Activated T-helper 17 cell treated with anti-CD3 and anti-CD28 coated beads, Interleukin-2, amount 50 U/mL, for 72 hours (primary cell): Measurements from ENCODE around the gene ZDHHC12. TPM values are rescaled to one million over a fixed set of nuclear protein-coding genes. Genes with fewer than 3 reads are reported as not detected.
A peak's percentile ranks its signal among the peaks of the same experiment; 100 is the strongest.
"Not testable (repeated sequence)": the region's sequence is repeated elsewhere in the genome, so short reads cannot be mapped to it uniquely, and the experiment has no call there.

Experiments used
- ATAC-seq: fragments of 150-1000 bp; cut with Tn5 transposase; replicated peaks from 2 replicates; pipeline ENCODE4 v1.10.0; 2021; ENCODE audit warnings: mild to moderate bottlenecking, moderate library complexity
- H3K27ac Mint-ChIP-seq: one replicate; pipeline ENCODE4 v1.8.0; 2022; ENCODE audit warnings: mixed read lengths
- H3K27me3 Mint-ChIP-seq: one replicate; pipeline ENCODE4 v1.8.0; 2022; ENCODE audit warnings: mixed read lengths
- H3K36me3 Mint-ChIP-seq: one replicate; pipeline ENCODE4 v1.8.0; 2022; ENCODE audit warnings: low read depth, mild to moderate bottlenecking, mixed read lengths
- H3K4me1 Mint-ChIP-seq: one replicate; pipeline ENCODE4 v1.8.0; 2022; ENCODE audit warnings: mixed read lengths
- H3K4me3 Mint-ChIP-seq: one replicate; pipeline ENCODE4 v1.8.0; 2022; ENCODE audit warnings: mild to moderate bottlenecking, mixed read lengths
- H3K9me3 Mint-ChIP-seq: one replicate; pipeline ENCODE4 v1.8.0; 2022; ENCODE audit warnings: mixed read lengths
- total RNA-seq, 2 donors: library from RNA; stranded (reverse); gene quantifications; one replicate each; pipeline ENCODE4 v1.2.3, GENCODE V29; 2022

The ZDHHC12 gene
- total RNA-seq, 2 donors from 2014 or later = 44.8 to 60.9 TPM

GRCh38 chr9:128693738-128694137 is 30.2 kb downstream of the ZDHHC12 start:
- not testable (repeated sequence) for H3K27me3 Mint-ChIP-seq, H3K9me3 Mint-ChIP-seq, ATAC-seq
- H3K4me3 Mint-ChIP-seq = peak overlapping the region; percentile 9
- peaks cover 20% of the 10 kb centered on the region for H3K4me1 Mint-ChIP-seq
- peaks cover 72% of the 10 kb centered on the region for H3K36me3 Mint-ChIP-seq
- peak overlapping the region; percentile 89 for H3K27ac Mint-ChIP-seq

- ATAC-seq = no peak
- Mint-ChIP-seq H3K9me3 (no peaks in the 10 kb centered on the region), H3K36me3 (peaks cover 61% of the 10 kb centered on the region), H3K27me3 (no peaks in the 10 kb centered on the region), H3K27ac (peak overlapping the region; percentile 92), H3K4me1 (peaks cover 31% of the 10 kb centered on the region), H3K4me3 (peak overlapping the region; percentile 94)
Measured at GRCh38 chr9:128690684-128691034, 33.3 kb downstream of the ZDHHC12 start.

GRCh38 chr9:128689820-128690683 is 33.9 kb downstream of the ZDHHC12 start:
- no peaks in the 10 kb centered on the region for H3K27me3 Mint-ChIP-seq
- no peaks in the 10 kb centered on the region for H3K9me3 Mint-ChIP-seq
- H3K4me3 Mint-ChIP-seq = peak overlapping the region; percentile 94
- peaks cover 37% of the 10 kb centered on the region for H3K4me1 Mint-ChIP-seq
- peaks cover 55% of the 10 kb centered on the region for H3K36me3 Mint-ChIP-seq
- no peak for ATAC-seq
- peak overlapping the region; percentile 92 for H3K27ac Mint-ChIP-seq

- Mint-ChIP-seq H3K9me3 (no peaks in the 10 kb centered on the region), H3K4me1 (peaks cover 37% of the 10 kb centered on the region), H3K27me3 (no peaks in the 10 kb centered on the region), H3K36me3 (peaks cover 54% of the 10 kb centered on the region), H3K4me3 (no peak overlapping the region), H3K27ac (no peak overlapping the region)
- peak; percentile 0 for ATAC-seq
Measured at GRCh38 chr9:128689293-128689774, 34.6 kb downstream of the ZDHHC12 start.

- peak; percentile 73 for ATAC-seq
- peaks cover 34% of the 10 kb centered on the region for H3K4me1 Mint-ChIP-seq
Measured at GRCh38 chr9:128688501-128689292, 35.2 kb downstream of the ZDHHC12 start, which contains the start of gene SET. SET (plus strand) TSS chr9:128689222; CDS start chr9:128689583, 361 bp downstream.

GRCh38 chr9:128687453-128687852 is 36.5 kb downstream of the ZDHHC12 start:
- ATAC-seq = no peak
- H3K27ac Mint-ChIP-seq = no peak overlapping the region
- H3K27me3 Mint-ChIP-seq = no peaks in the 10 kb centered on the region
- H3K36me3 Mint-ChIP-seq = peaks cover 47% of the 10 kb centered on the region
- H3K4me3 Mint-ChIP-seq = peak overlapping the region; percentile 97
- H3K9me3 Mint-ChIP-seq = no peaks in the 10 kb centered on the region
- H3K4me1 Mint-ChIP-seq = peaks cover 32% of the 10 kb centered on the region

More at GRCh38 chr9:128688501-128689292, 35.2 kb downstream of the ZDHHC12 start, which contains the start of gene SET:
- Mint-ChIP-seq H3K4me3 (peak within 1 kb of the TSS; percentile 97), H3K36me3 (peaks cover 52% of the 10 kb centered on the region), H3K27ac (peak within 1 kb of the TSS; percentile 87), H3K9me3 (no peaks in the 10 kb centered on the region), H3K27me3 (no peaks in the 10 kb centered on the region)

GRCh38 chr9:128685636-128686489 is 38.1 kb downstream of the ZDHHC12 start:
- Mint-ChIP-seq H3K27me3 (no peaks in the 10 kb centered on the region), H3K4me1 (peaks cover 26% of the 10 kb centered on the region), H3K36me3 (peaks cover 31% of the 10 kb centered on the region), H3K27ac (peak overlapping the region; percentile 97), H3K9me3 (no peaks in the 10 kb centered on the region), H3K4me3 (peak overlapping the region; percentile 97)
- ATAC-seq = no peak

GRCh38 chr9:128684325-128685199 is 39.4 kb downstream of the ZDHHC12 start:
- Mint-ChIP-seq H3K27ac (peak overlapping the region; percentile 97), H3K4me1 (peaks cover 26% of the 10 kb centered on the region), H3K9me3 (no peaks in the 10 kb centered on the region), H3K27me3 (no peaks in the 10 kb centered on the region), H3K36me3 (peaks cover 23% of the 10 kb centered on the region), H3K4me3 (peak overlapping the region; percentile 97)
- peak; percentile 67 for ATAC-seq

GRCh38 chr9:128684065-128684324 is 39.9 kb downstream of the ZDHHC12 start:
- Mint-ChIP-seq H3K4me1 (peaks cover 26% of the 10 kb centered on the region), H3K36me3 (peaks cover 23% of the 10 kb centered on the region), H3K27ac (peak overlapping the region; percentile 97), H3K27me3 (no peaks in the 10 kb centered on the region), H3K4me3 (peak overlapping the region; percentile 97), H3K9me3 (no peaks in the 10 kb centered on the region)
- no peak for ATAC-seq

GRCh38 chr9:128683340-128684064 is 40.4 kb downstream of the ZDHHC12 start:
- H3K27ac Mint-ChIP-seq = peak overlapping the region; percentile 97
- H3K36me3 Mint-ChIP-seq = peaks cover 22% of the 10 kb centered on the region
- no peaks in the 10 kb centered on the region for H3K9me3 Mint-ChIP-seq
- peak overlapping the region; percentile 97 for H3K4me3 Mint-ChIP-seq
- ATAC-seq = peak; percentile 25
- H3K27me3 Mint-ChIP-seq = no peaks in the 10 kb centered on the region
- peaks cover 26% of the 10 kb centered on the region for H3K4me1 Mint-ChIP-seq

- Mint-ChIP-seq H3K27me3 (no peaks in the 10 kb centered on the region), H3K9me3 (no peaks in the 10 kb centered on the region), H3K36me3 (no peaks in the 10 kb centered on the region), H3K4me3 (no peak overlapping the region), H3K27ac (no peak overlapping the region), H3K4me1 (peaks cover 5% of the 10 kb centered on the region)
- no peak for ATAC-seq
Measured at GRCh38 chr9:128677794-128678193, 46.1 kb downstream of the ZDHHC12 start.

GRCh38 chr9:128675382-128675781 is 48.5 kb downstream of the ZDHHC12 start:
- Mint-ChIP-seq H3K27ac (peak overlapping the region; percentile 58), H3K36me3 (no peaks in the 10 kb centered on the region), H3K4me1 (no peaks in the 10 kb centered on the region), H3K4me3 (no peak overlapping the region), H3K27me3 (no peaks in the 10 kb centered on the region), H3K9me3 (no peaks in the 10 kb centered on the region)
- no peak for ATAC-seq
